ENCODE measurements around the gene ESR2. TPM values are rescaled to one million over a fixed set of nuclear protein-coding genes. Genes with fewer than 3 reads are reported as not detected.
"Not testable (repeated sequence)": the region's sequence is repeated elsewhere in the genome, so short reads cannot be mapped to it uniquely, and the experiment has no call there.

The ESR2 gene
- total RNA-seq, 1 donor from 2014 or later = 14.5 TPM

DNA sequence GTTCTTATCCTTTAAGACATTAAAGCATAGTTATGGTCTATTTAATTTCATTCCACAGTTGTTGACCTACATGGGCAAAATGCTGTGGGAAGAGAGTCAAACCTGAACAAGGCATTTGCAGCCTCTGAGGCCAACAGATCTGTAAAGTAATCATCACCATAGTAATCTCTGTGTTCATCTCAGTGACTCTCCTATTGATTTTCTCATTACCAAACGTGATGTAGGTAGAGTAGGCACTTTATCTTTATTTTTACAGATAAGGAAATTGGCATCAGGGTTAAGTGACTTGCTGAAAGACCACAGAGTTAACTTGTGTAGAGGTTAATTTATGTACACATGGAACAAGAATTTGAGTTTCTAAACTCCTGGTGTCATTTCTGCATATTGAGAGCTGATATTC, 203.0 kb downstream of the ESR2 start:
- DNase-seq (ENCODE audit: low spot score) = no peak

- no peak for DNase-seq (ENCODE audit: low spot score)
These were observed 204.3 kb downstream of the ESR2 start for GRCh38 chr14:64089920-64090319.

- no peak for DNase-seq (ENCODE audit: low spot score)
These were observed 205.6 kb downstream of the ESR2 start for GRCh38 chr14:64088647-64088964.

GRCh38 chr14:64082837-64083236, 211.3 kb downstream of the ESR2 start:
- DNase-seq (ENCODE audit: low spot score) = no peak

- no peak for DNase-seq (ENCODE audit: low spot score)
These were observed 212.9 kb downstream of the ESR2 start for GRCh38 chr14:64081174-64081746.

DNA sequence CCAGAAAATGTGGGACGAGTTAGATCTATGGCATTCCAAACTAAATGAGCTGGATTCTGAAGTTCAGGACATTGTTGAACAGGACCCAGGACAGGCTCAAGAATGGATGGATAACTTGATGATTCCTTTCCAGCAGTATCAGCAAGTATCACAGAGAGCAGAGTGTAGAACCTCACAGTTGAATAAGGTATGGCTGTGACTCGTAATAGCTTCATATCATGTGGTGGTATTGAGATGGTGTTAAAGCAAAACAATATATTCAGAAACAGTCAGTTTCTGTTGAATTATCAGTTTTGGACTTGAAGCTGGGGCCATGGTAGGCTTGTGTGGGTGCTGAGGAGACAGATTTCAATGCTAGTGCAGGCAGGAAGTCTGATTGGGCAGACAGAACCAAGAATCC, 213.7 kb downstream of the ESR2 start:
- no peak for DNase-seq (ENCODE audit: low spot score)

DNA sequence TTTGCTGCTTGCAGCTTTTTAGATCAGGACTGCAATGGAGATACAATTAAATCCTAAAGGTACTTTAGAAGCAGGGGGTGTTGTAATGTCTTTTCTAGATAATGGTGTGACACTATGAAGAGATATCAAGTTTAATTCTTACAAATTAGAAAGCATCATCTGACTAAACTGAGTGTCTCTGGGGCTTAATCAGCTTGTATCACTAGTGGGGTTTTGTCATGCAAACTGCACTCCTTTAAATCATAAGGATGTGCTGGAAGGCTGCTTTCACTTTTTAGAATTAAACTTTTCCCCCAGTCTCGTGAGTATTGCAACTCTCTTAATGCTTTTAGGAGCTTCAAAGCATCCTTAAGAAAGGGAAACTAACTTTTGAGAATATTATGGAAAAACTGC, 218.6 kb downstream of the ESR2 start:
- DNase-seq (ENCODE audit: low spot score) = no peak

DNA sequence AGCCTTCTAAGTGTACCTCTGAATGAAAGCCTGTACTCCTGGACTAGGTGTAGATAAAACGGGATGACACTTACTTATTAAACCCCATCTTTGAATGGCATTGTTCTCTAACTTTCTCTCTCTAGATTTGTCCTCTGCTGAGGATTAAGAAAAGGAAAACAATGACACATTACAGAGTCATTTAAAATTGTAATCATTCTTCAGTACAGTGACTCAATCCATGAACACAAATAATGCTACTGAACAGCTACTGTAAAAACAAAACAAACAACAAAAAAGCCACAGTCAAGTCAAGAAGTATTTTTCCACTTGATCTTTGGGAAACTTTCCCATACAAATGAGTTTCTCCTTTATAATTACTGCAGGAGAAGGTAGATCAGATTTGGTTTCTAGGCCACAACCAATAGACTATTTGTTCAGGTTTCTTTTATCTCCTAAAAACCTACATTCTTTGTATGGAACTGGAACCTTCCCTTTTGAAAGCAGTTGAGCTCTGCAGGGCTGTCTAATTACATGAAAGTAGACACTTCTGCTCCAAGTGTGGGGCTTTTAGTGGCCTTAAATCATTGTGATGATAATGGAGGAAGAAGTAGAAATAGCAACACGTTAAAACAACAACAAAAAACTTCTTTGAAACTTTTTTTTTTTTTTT, 219.1 kb downstream of the ESR2 start:
- DNase-seq (ENCODE audit: low spot score) = no peak

DNA sequence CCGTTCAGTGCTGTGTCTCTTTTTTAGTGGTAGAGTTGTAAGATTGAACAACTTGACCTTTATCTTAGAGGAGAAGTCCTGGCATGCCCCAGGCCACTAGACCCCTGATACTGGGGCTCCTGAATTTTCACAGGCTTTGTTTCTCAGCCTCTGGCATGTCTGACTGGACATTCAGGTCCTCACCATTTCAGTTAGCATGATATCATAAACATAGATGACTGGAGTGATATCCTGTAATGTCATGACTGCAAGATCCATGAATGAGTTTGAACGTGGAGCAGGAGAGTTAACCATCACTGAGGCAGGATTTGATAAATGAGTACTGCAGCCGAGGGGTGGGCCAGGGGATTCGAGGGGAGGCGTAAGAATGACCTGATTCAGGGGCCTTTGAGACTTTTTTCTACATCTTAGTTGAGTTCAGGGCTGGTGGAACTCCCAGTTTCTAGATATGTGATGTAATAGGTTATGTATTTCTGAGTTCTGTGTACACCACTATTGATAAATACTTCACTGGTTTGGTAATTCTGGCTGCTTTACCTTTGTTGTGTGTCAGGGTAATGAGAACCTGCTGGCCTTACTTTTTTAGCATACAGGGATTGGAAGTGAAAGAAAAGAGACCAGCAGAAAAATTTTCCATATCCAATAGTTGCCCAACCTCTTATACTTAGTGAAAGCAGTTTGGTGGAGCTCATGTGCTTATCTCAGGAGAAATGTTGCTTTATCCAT, 224.4 kb downstream of the ESR2 start:
- DNase-seq (ENCODE audit: low spot score) = no peak

GRCh38 chr14:64064447-64064846, 229.7 kb downstream of the ESR2 start:
- DNase-seq (ENCODE audit: low spot score) = no peak

GRCh38 chr14:64062381-64063115, 231.6 kb downstream of the ESR2 start:
- no peak for DNase-seq (ENCODE audit: low spot score)

GRCh38 chr14:64061706-64062105, 232.5 kb downstream of the ESR2 start:
- no peak for DNase-seq (ENCODE audit: low spot score)

DNA sequence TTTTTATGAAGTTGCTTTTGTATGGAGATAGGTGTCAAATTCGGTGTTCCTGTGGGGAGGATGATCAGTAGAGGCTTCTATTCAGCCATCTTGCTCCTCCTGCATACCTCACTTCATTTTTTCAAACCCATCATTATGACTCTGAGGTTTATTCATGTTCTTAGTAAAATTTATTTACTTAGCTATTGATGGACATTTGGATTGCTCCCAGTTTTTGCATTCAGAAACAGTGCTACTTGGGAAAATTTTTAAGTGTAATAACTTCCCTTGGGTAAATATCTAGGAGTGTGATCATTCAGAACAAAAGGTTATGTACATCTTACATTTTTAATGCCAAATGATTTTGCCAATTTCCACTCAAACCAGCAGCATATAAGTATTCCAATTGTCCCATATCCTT, 233.1 kb downstream of the ESR2 start:
- DNase-seq (ENCODE audit: low spot score) = no peak

DNA sequence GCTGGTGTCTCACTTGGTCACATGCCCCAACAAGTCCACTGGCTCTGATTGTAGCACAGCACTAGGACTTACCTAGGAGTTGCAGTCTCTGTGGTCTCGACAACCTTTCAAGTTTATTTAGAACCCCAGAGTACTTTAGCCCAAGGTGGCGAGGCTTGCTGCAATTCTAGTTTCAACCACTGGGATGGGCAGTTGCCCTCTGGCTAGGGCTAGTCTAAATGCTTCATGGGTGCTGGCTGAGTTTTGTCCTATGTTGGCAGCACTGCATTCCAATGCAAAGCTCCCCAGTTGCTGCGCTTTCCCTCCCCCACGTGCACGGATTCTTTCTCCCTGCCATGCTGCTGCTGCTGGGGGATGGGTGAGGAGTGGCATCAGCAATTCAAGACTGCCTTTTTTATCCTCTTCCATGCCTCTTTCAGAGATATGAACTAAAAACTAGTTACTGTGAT, 233.5 kb downstream of the ESR2 start:
- DNase-seq (ENCODE audit: low spot score) = no peak

- DNase-seq (ENCODE audit: low spot score) = no peak
These were observed 234.0 kb downstream of the ESR2 start for GRCh38 chr14:64060199-64060545.

GRCh38 chr14:64059454-64060198, 234.5 kb downstream of the ESR2 start:
- no peak for DNase-seq (ENCODE audit: low spot score)

- no peak for DNase-seq (ENCODE audit: low spot score)
These were observed 240.2 kb downstream of the ESR2 start for GRCh38 chr14:64053694-64054669.

DNA sequence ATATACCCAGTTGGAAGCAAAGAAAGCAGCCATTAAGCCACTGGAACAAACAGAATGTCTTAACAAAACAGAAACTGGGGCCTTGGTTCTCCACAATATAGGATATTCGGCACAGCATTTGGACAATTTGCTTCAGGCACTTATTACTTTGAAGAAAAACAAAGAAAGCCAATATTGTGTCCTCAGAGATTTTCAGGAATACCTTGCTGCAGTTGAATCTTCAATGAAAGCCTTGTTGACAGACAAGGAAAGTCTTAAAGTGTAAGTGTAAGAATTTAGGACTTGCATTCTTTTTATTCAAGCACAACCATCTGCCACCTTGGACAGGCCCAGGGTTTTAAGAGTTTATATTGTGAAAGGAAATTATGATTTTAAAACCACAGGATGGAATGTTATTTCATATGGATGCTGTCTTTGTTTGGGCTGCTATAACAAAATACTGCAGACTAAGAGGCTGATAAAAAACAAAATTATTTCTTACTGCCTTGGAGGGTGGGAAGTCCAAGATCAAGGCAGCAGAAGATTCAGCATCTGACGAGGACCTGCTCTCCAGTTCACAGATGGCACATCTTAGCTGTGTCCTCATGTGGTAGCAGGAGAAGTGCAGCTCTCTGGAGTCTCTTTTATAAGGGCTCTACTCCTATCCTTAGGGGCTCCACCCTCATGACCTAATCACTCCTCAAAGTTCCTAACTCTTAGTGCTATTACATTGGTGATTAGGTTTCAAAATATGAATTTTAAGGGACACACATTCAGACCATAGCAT, 244.4 kb downstream of the ESR2 start:
- no peak for DNase-seq (ENCODE audit: low spot score)

GRCh38 chr14:64045091-64045490, 249.1 kb downstream of the ESR2 start:
- DNase-seq (ENCODE audit: low spot score) = no peak

- DNase-seq (ENCODE audit: low spot score) = not testable (repeated sequence)
These were observed 250.9 kb downstream of the ESR2 start for GRCh38 chr14:64043296-64043695.

Measured in ureter (tissue), 1 donor.